ENCODE results near the gene EPHB2.

EPHB2 gene

DNA sequence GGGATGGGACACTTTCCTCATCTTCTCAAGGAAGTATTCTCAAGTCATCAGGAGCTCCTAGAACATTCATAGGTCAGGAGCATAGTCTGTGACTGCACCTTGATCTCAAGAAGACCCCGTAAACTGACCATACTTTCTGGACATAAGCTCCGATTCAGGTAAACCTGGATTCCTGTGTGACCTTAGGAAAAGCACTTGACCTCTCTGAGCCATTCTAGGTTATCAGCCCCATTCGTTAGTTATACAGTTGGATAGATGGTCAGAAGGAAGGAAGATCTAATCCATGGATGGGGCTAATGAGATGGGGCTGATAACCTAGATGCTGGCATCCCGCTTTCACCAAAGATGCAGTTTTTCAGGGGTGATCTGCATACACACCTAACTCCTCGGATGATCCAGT is 114.3 kb downstream of the EPHB2 start:
- TF ChIP-seq RAD21 (IDR thresholded peaks at IDR 0.05; ENCODE audit: low read depth) = no peak
- no peak for TF ChIP-seq TAF1 (IDR thresholded peaks at IDR 0.05; ENCODE audit: low read depth)
- TF ChIP-seq TCF12 (IDR thresholded peaks at IDR 0.05; ENCODE audit: low read depth) = no peak
- TF ChIP-seq TEAD4 (IDR thresholded peaks at IDR 0.05) = no peak
- TF ChIP-seq ZBTB7A (IDR thresholded peaks at IDR 0.05; ENCODE audit: low read depth) = no peak
- no peak for TF ChIP-seq YY1 (IDR thresholded peaks at IDR 0.05; ENCODE audit: low read depth)

DNA sequence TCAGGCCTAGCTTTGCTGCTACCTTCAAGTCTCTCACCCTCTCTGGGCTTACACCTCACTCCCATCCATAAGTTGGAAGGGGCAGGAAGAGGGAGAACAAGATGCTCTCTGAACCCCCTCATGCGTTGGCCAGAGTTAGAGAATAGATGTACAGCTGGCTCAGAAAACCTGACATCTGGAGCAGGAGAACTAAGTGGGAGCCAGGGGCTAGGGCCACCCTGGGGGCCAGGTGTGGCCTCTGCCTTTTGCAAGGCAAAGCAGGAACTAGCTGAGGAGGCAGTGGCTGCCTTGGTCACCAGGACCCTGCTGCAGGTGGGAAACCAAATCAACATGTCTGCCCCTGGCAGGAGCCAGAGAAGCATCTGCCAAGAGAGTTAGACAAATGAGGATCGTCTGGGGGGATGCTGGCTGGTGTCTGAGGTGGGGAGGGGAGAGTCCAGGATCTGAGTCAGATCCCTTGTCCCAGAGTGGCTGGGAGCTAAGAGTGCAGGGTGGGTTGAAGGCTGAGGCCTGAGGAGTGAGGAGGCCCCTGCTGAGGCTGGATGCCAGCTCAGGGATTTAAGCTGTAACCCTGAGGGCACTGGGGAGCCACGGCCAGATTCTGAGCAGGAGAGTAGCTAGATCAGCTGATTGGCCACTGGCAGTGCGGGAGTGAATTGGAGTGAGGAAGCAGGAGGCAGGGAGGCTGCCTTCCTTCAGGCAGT is 115.0 kb downstream of the EPHB2 start:
- TF ChIP-seq ZBTB7A (IDR thresholded peaks at IDR 0.05; ENCODE audit: low read depth) (no peak), EP300 (IDR thresholded peaks at IDR 0.05; ENCODE audit: borderline replicate concordance) (no peak), EGR1 (IDR thresholded peaks at IDR 0.05) (no peak), CREB1 (IDR thresholded peaks at IDR 0.05; ENCODE audit: low read depth) (no peak), FOXM1 (IDR thresholded peaks at IDR 0.05; ENCODE audit: borderline replicate concordance, low read depth) (no peak), NFIC (IDR thresholded peaks at IDR 0.05) (no peak), RAD21 (IDR thresholded peaks at IDR 0.05; ENCODE audit: low read depth) (no peak), CEBPB (IDR thresholded peaks at IDR 0.05) (no peak), TEAD4 (IDR thresholded peaks at IDR 0.05) (no peak), TCF12 (IDR thresholded peaks at IDR 0.05; ENCODE audit: low read depth) (no peak), TAF1 (IDR thresholded peaks at IDR 0.05; ENCODE audit: low read depth) (no peak), YY1 (IDR thresholded peaks at IDR 0.05; ENCODE audit: low read depth) (no peak)
- TF ChIP-seq, protein P1, sequence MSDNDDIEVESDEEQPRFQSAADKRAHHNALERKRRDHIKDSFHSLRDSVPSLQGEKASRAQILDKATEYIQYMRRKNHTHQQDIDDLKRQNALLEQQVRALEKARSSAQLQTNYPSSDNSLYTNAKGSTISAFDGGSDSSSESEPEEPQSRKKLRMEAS (IDR thresholded peaks at IDR 0.05) = no peak
- TF ChIP-seq, protein P2, sequence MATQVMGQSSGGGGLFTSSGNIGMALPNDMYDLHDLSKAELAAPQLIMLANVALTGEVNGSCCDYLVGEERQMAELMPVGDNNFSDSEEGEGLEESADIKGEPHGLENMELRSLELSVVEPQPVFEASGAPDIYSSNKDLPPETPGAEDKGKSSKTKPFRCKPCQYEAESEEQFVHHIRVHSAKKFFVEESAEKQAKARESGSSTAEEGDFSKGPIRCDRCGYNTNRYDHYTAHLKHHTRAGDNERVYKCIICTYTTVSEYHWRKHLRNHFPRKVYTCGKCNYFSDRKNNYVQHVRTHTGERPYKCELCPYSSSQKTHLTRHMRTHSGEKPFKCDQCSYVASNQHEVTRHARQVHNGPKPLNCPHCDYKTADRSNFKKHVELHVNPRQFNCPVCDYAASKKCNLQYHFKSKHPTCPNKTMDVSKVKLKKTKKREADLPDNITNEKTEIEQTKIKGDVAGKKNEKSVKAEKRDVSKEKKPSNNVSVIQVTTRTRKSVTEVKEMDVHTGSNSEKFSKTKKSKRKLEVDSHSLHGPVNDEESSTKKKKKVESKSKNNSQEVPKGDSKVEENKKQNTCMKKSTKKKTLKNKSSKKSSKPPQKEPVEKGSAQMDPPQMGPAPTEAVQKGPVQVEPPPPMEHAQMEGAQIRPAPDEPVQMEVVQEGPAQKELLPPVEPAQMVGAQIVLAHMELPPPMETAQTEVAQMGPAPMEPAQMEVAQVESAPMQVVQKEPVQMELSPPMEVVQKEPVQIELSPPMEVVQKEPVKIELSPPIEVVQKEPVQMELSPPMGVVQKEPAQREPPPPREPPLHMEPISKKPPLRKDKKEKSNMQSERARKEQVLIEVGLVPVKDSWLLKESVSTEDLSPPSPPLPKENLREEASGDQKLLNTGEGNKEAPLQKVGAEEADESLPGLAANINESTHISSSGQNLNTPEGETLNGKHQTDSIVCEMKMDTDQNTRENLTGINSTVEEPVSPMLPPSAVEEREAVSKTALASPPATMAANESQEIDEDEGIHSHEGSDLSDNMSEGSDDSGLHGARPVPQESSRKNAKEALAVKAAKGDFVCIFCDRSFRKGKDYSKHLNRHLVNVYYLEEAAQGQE (IDR thresholded peaks at IDR 0.05; ENCODE audit: low read depth) = no peak
- TF ChIP-seq, protein P3, sequence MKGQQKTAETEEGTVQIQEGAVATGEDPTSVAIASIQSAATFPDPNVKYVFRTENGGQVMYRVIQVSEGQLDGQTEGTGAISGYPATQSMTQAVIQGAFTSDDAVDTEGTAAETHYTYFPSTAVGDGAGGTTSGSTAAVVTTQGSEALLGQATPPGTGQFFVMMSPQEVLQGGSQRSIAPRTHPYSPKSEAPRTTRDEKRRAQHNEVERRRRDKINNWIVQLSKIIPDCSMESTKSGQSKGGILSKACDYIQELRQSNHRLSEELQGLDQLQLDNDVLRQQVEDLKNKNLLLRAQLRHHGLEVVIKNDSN (IDR thresholded peaks at IDR 0.05) = no peak

DNA sequence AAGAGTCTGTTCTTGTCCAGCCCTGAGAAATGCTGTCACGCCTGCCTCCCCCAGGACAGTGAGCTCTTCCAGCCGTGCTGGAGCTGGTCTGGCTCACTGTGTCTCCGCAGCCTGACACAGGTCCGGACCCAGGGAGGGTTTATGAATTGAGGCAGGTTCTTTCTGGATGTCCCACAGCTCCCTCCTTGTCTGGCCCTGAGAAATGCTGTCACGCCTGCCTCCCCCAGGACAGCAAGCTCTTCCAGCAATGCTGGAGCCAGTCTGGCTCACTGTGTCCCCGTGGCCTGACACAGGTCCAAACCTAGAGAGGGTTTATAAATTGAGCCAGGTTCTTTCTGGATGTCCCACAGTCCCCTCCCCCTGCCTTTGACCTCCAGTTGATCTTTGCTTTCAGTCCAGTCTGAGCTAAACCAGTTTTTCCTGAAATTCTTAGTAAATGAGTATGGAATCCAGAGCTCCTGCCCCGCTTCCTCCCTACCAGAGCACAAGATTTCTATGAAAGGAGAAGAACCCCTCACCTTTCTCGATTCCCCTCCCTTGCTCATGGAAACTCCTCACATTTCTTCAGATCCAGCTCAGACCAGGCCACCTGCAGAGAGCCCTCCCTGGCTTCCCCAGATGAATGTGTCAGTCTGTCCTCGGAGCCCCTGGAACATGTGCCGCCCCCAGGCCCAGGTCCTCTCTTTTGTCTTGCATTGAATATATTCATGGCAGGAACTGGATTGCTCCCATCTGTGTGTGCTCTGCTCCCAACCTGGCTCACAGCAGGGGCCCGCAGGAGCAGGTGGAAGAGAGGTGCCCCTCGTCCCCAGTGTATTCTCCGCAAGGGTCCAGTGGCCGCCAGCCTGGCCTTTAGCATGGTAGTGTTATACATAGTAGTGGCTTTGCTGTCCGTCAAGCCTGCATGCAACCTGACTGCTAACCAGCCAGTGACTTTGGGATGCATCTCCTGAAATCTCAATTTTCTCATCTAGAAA is 116.3 kb downstream of the EPHB2 start:
- TF ChIP-seq CEBPB (IDR thresholded peaks at IDR 0.05) (no peak), EP300 (IDR thresholded peaks at IDR 0.05; ENCODE audit: borderline replicate concordance) (peak; percentile 70; the same call in 1 of the 2 replicates), TEAD4 (IDR thresholded peaks at IDR 0.05) (peak; percentile 57; the same call in 1 of the 2 replicates), TCF12 (IDR thresholded peaks at IDR 0.05; ENCODE audit: low read depth) (peak; percentile 67)
- TF ChIP-seq, protein P1 (IDR thresholded peaks at IDR 0.05) = peak; percentile 44; the same call in 1 of the 2 replicates

DNA sequence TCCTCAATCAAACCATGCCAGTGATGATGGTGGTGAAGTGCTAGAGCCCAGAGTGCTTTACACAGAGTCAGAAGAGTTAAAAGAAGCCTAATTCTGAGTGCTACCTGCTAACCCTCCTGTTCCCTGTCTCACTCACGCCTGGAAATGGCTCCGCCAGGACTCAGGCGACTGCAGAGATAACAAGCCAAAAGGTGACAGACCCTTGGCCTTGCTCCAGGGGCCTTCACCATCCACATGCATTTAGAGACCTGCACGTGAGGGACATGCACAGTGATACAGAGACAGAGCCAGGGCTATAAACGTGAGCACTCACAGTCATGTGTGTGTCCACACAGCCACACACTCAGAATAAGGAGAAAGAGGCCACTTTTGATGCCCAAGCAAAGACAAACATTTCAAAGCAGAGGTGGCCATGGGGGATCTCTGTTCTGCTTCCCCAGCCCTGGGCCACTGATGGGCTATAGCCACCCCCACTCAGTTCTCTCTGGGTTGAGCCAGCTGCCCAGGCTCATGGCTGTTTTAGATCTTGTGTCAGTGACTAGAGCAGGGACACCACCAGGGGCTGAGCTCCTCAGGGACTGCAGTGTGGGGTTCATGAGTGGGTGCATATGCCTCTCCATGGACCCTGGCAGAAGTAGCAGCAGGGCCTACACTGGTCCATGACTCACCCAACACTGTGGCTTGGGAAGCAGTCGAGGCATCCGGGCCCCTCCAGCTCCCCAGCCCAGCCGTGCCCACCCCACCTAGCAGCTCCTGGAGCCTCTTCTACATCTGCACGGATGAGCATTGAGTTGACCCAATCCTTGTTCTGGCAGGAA is 117.2 kb downstream of the EPHB2 start:
- TF ChIP-seq CREB1 (IDR thresholded peaks at IDR 0.05; ENCODE audit: low read depth) (no peak), EP300 (IDR thresholded peaks at IDR 0.05; ENCODE audit: borderline replicate concordance) (no peak), NFIC (IDR thresholded peaks at IDR 0.05) (no peak), ZBTB7A (IDR thresholded peaks at IDR 0.05; ENCODE audit: low read depth) (no peak), YY1 (IDR thresholded peaks at IDR 0.05; ENCODE audit: low read depth) (no peak), RAD21 (IDR thresholded peaks at IDR 0.05; ENCODE audit: low read depth) (no peak), TCF12 (IDR thresholded peaks at IDR 0.05; ENCODE audit: low read depth) (no peak), CEBPB (IDR thresholded peaks at IDR 0.05) (no peak), TAF1 (IDR thresholded peaks at IDR 0.05; ENCODE audit: low read depth) (no peak), TEAD4 (IDR thresholded peaks at IDR 0.05) (no peak), EGR1 (IDR thresholded peaks at IDR 0.05) (no peak), FOXM1 (IDR thresholded peaks at IDR 0.05; ENCODE audit: borderline replicate concordance, low read depth) (no peak)
- TF ChIP-seq, protein P3 (IDR thresholded peaks at IDR 0.05) = no peak
- TF ChIP-seq, protein P2 (IDR thresholded peaks at IDR 0.05; ENCODE audit: low read depth) = no peak
- TF ChIP-seq, protein P1 (IDR thresholded peaks at IDR 0.05) = no peak

All from Ishikawa (cell line).